HG02938 (cell line): Measurements from ENCODE around the gene RAB1B.
"Not testable (repeated sequence)": the region's sequence is repeated elsewhere in the genome, so short reads cannot be mapped to it uniquely, and the experiment has no call there.

ENCODE experiments used
- ATAC-seq: cut with Tn5 transposase; IDR thresholded peaks from one replicate; pipeline ENCODE4 v1.9.1; 2021; ENCODE audit warnings: mild to moderate bottlenecking, moderate library complexity; ENCODE audit not compliant: unreplicated experiment

RAB1B gene

DNA sequence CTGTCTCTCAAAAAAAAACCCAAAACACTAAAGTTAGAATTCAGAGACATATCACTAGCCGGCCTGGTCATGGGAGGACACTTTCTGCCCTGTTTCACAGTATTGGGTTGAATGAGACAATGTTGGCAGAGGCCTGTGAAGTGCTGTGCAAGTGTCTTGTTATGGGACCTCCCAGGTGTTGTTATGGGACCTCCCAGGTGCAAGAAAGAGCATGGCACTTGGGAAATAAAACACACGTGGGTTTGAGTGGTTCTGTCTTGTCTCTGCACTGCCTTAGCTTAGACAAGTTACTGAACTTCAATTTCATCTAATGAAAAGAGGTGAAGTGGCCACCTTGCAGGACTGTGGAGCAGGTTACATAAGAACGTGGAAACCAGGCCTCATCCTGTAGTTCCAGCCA is 28.9 kb upstream of the RAB1B start:
- no peak for ATAC-seq

- ATAC-seq, result no peak
Measured at GRCh38 chr11:66239998-66240780, 28.2 kb upstream of the RAB1B start.

DNA sequence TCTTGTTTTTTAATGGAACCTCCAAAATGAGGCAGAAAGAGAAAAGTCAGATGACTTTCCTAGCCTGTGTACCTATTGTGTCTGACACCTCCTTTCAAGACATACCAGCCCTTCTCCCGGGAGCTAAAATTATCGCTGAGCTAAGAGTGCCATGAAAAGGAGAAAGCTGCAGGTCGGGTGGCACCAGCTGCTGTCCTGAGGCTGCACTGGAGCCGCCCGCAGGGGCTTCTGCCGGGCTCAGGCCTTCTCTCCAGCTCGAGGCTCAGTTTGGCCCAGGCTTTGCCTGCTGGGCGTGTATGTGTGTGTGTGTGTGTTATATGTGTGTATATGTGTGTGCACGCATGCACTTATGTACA is 27.7 kb upstream of the RAB1B start:
- ATAC-seq, result no peak

GRCh38 chr11:66242095-66242765 is 26.2 kb upstream of the RAB1B start:
- ATAC-seq, result no peak

GRCh38 chr11:66243782-66244535 is 24.5 kb upstream of the RAB1B start:
- no peak for ATAC-seq

GRCh38 chr11:66247295-66247694 is 21.1 kb upstream of the RAB1B start:
- ATAC-seq, result no peak

DNA sequence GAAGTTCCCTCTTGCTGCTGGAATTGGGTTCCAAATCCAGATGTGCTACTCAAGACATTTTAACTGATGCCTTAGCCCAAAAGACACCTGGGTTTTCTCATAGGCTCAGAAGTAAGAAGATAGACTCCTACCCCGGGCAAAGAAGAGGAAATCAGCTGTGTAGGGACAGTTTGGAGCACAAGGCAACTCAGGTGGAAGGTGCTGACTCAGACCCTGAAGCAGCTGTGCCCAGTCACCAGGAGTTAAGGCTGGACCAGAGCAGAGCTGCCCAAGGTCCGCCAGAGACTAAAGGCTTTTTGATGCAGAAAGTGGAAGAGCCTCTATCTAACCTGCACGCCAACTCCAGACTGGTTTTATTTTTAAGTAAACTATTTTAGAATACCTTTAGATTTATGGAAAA is 20.6 kb upstream of the RAB1B start:
- no peak for ATAC-seq

DNA sequence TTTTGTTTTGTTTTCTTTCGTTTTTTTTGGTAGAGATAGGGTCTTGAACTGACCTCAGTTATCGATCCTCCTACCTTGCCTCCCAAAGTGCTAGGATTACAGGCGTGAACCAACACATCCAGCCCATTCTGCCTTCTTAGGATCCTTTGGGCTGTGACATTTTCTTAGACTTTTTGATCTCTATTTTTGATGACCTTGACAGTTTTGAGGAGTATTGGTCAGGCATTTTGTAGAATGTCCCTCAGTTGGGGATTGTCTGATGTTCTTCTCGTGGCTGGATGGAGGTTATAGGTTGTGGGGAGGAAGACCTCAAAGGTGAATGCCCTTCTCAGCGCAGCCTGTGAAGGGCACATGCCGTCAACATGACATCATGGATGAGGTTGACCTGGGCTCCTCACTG is 19.5 kb upstream of the RAB1B start:
- ATAC-seq, result no peak

GRCh38 chr11:66251809-66252208 is 16.6 kb upstream of the RAB1B start:
- ATAC-seq, result no peak

DNA sequence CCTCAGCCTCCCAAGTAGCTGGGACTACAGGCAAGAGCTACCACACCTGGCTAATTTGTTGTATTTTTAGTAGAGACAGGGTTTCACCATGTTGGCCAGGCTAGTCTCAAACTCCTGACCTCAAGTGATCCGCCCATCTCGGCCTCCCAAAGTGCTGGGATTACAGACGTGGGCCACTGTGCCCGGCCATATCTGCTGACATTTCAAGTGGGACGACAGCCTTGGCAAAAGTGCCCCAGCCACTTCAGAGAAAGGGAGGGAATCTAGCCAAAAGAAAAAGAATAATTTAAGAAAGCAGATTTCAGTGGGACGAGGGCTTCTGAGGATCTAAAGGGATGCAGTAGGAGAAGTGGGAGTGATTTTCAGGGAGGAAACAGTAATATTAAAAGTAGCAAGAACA is 15.4 kb upstream of the RAB1B start:
- ATAC-seq, result not testable (repeated sequence)

GRCh38 chr11:66258473-66258893 is 10.0 kb upstream of the RAB1B start:
- no peak for ATAC-seq

- no peak for ATAC-seq
Measured at GRCh38 chr11:66259225-66259624, 9.2 kb upstream of the RAB1B start.

GRCh38 chr11:66259956-66260355 is 8.5 kb upstream of the RAB1B start:
- no peak for ATAC-seq

DNA sequence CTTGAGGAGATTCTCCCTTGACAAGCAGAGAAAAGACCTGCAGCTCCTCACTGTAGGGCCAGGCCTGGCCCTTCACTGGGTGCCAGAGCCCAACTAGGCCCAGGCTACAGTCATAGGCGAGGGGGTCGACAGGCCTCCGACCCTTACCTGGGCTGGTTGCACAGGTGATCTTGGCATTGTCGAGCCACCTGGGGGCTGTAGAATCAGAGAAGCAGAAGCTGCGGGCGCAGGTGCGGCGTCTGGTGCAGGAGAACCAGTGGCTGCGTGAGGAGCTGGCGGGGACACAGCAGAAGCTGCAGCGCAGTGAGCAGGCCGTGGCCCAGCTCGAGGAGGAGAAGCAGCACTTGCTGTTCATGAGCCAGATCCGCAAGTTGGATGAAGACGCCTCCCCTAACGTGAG is 6.9 kb upstream of the RAB1B start:
- ATAC-seq, result no peak

DNA sequence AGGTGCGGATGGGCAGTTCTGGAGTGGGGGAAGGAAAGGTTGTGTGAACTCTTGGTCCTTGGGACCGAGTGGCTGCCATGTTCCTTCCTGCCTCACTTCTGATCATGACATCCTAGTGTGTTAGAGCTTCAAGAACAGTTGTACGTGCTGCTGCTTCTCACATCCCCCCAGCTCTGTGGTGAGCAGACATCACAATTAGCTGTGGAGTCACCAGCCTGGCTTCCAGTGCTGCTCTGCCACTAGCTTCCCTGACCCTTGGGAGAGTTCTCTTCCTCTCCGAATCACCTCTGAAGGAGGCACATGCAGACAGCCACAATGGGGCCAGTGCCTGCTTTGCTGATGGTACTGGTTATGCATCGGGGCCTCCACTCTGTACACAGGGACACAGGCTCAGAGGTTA is 6.2 kb upstream of the RAB1B start:
- ATAC-seq, result no peak

DNA sequence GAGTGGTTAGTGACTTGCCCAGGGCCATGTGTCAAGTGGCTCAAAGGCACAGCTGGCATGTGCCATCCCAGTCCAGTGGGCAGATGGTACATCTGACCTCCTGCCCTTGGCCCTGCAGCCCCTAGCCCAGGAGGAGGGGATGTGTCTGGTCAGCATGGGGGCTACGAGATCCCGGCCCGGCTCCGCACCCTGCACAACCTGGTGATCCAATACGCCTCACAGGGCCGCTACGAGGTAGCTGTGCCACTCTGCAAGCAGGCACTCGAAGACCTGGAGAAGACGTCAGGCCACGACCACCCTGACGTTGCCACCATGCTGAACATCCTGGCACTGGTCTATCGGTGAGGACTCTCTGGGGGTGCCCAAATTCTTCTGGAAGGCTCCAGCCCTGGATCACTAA is 5.7 kb upstream of the RAB1B start:
- ATAC-seq, result no peak

DNA sequence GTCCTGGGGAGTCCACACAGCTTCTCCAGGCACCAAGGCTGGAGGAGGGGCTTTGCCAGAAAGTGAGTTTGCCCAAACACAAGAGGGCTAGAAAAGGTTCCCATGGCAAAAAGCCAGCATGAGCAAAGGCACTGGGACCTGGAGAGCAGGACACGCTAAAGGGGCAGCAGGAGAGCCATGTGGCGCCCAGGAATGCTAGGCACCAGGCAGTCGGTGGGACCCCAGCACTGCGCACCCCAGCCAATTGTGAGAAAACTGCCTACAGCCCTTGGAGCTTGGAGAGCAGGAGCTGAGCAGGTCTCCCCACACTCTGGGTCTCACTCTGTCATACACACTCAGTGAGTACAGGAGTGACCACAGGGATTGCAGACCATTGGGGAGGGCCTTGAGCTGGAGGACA is 5.2 kb upstream of the RAB1B start:
- no peak for ATAC-seq

GRCh38 chr11:66263785-66264184 is 4.7 kb upstream of the RAB1B start:
- ATAC-seq, result no peak

GRCh38 chr11:66264383-66264782 is 4.1 kb upstream of the RAB1B start:
- no peak for ATAC-seq

DNA sequence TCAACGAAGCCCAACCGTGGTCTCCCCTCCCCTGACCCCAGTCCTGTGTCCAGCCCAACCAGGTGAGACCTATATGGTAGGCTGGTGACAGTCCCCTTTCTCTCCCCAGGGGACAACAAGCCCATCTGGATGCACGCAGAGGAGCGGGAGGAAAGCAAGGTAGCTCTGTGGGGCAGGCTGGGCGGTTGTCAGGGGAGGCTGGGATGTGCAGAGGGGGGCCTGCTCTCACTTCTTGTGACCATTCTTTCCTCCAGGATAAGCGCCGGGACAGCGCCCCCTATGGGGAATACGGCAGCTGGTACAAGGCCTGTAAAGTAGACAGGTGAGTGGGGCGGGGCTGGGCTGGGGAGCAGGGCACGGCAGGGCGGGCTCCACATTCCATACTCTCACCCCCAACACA is 3.5 kb upstream of the RAB1B start:
- no peak for ATAC-seq

DNA sequence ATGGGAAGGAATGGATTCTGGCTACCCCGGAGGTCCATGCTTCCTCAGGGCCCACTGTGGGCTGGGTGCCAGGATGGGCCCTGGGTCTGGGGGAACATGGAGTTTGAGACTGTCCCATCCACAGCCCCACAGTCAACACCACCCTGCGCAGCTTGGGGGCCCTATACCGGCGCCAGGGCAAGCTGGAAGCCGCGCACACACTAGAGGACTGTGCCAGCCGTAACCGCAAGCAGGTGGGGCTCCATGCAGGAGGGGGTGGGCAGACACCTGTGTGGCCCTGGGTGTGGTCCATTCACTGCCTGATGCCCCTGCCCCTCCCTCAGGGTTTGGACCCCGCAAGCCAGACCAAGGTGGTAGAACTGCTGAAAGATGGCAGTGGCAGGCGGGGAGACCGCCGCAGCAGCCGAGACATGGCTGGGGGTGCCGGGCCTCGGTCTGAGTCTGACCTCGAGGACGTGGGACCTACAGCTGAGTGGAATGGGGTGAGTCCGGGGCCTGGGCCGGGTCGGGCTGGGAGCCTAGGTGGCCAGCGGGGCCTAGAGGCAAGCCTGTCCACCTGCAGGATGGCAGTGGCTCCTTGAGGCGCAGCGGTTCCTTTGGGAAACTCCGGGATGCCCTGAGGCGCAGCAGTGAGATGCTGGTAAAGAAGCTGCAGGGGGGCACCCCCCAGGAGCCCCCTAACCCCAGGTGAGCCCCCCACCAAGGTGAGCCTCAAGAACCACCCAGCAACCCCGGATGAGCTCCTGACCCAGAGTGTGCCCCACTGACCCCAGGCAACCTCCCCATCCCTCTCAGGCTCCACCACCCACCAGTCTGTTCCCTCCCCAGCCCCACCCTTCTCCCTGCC is 2.7 kb upstream of the RAB1B start:
- ATAC-seq, result no peak
